Measurements from ENCODE around the gene EAF2.

EAF2 gene

DNA sequence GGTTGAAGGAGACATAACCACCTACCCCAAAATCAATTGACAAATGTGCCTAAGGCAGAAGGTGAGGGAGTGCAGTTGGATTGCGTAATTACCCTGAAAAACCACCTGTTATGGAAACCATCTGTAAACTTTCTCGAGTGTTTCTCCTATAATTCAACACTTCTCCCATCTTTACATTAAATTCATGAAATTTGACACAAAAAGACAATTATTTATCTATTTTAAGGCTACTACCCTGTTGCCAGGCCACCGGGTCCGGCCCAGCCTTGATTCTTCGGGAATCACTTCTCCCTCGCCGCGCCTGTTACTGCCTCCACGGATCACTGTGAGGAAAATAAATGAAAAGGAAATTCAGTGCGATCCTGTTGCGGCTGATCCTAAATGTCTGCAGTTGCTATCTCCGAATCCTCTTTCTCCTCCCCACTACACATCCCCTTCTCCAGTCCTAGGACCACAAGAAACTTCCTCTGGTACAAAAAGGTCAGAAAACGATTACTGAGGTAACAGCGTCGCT is 795 bp upstream of the EAF2 start:
- TF ChIP-seq, protein P1, sequence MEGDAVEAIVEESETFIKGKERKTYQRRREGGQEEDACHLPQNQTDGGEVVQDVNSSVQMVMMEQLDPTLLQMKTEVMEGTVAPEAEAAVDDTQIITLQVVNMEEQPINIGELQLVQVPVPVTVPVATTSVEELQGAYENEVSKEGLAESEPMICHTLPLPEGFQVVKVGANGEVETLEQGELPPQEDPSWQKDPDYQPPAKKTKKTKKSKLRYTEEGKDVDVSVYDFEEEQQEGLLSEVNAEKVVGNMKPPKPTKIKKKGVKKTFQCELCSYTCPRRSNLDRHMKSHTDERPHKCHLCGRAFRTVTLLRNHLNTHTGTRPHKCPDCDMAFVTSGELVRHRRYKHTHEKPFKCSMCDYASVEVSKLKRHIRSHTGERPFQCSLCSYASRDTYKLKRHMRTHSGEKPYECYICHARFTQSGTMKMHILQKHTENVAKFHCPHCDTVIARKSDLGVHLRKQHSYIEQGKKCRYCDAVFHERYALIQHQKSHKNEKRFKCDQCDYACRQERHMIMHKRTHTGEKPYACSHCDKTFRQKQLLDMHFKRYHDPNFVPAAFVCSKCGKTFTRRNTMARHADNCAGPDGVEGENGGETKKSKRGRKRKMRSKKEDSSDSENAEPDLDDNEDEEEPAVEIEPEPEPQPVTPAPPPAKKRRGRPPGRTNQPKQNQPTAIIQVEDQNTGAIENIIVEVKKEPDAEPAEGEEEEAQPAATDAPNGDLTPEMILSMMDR (IDR thresholded peaks at IDR 0.05) = no peak
- TF ChIP-seq ZFX (IDR thresholded peaks at IDR 0.05; ENCODE audit: borderline replicate concordance) = no peak
- peak overlapping the region; percentile 53 for H3K27ac ChIP-seq

DNA sequence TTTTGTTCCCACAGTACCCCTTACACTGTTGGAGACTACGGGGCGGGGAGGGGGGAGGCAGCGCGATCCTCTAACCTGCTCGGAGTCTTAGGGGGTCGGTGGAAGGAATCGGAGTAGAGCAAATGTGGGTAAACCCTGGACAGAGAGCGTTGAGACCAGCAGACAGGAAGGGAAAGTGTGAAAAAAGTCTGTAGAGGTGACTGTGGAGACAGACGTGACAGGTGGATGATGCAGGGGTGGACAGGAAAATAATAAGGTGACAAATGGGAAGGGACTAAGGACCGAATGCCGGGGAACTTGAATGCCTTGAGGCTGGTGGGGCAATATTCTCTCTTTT is 424 bp downstream of the EAF2 start:
- peak overlapping the region; percentile 53; the same call in 1 of the 2 replicates for H3K27ac ChIP-seq
- no peak for TF ChIP-seq ZFX (IDR thresholded peaks at IDR 0.05; ENCODE audit: borderline replicate concordance)
- TF ChIP-seq, protein P1 (IDR thresholded peaks at IDR 0.05) = no peak

DNA sequence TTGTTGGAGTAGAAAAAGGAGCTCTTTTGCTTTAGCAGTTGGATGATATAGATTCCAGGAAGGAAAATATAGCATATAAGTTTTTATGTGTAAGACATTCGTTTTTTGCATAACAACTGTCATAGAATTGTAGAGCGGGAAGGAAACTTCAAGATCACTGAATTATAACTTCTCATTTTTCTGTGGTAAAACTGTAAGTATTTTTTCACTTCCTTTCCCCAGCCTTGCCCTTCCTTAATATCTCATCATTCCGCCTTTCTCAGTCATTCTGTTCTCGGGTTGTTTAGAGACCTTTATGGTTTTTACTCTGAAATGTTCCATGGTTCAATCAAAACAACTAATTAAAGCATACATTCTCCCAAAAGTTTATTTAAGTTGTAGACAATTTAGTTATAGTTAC is 1.1 kb downstream of the EAF2 start:
- H3K27ac ChIP-seq = no peak overlapping the region
- TF ChIP-seq ZFX (IDR thresholded peaks at IDR 0.05; ENCODE audit: borderline replicate concordance) = no peak
- TF ChIP-seq, protein P1 (IDR thresholded peaks at IDR 0.05) = no peak

DNA sequence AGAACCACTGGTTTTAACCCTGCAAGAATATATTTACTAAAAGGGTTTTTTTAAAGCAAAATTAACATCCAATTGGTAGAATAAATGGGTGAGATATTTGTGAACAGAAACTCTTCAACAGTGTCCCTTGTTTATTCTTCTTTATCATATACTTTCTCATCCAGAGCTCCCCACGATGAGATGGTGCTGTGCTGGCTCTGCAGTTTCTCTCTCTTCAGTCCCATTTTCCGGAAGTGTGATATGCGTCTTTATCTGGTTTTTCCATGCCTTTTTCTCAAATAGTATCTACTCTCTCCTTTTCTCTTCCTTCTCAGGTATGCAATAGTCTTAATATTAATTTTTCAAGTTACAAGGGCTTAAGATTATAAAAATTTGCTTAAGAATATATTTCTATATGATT is 1.5 kb downstream of the EAF2 start:
- no peak overlapping the region for H3K27ac ChIP-seq
- TF ChIP-seq, protein P1 (IDR thresholded peaks at IDR 0.05) = no peak
- TF ChIP-seq ZFX (IDR thresholded peaks at IDR 0.05; ENCODE audit: borderline replicate concordance) = no peak

DNA sequence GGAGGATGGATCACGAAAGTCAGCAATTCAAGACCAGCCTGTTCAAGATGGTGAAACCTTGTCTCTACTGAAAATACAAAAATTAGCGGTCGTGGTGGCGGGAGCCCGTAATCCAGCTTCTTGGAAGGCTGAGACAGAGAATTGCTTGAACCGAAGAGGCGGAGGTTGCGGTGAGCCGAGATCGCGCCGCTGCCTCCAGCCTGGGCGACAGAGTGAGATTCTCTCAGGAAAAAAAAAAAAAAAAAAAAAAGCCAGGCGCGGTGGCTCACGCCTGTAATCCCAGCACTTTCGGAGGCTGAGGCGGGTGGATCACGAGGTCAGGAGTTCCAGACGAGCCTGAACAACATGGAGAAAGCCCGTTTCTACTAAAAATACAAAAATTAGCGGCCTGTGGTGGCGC is 5.0 kb downstream of the EAF2 start:
- H3K27ac ChIP-seq = no peak overlapping the region
- TF ChIP-seq, protein P1 (IDR thresholded peaks at IDR 0.05) = no peak
- TF ChIP-seq ZFX (IDR thresholded peaks at IDR 0.05; ENCODE audit: borderline replicate concordance) = no peak

DNA sequence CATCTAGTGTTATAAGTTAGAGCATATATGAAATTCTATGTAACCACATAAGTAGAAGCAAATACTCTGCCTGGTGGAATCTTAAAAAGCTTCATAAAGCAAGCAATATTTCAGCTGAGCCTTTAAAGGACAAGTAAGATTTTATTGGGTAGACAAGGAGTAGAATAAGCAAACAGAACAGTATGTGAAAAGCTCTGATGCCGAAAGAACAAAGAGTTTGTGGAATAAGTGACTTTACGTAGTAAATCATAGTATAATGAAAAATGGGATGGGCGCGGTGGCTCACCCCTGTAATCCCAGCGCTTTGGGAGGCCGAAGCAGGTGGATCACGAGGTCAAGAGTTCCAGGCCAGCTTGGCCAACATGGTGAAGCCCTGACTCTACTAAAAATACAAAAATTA is 9.9 kb downstream of the EAF2 start:
- H3K27ac ChIP-seq = no peak overlapping the region
- TF ChIP-seq ZFX (IDR thresholded peaks at IDR 0.05; ENCODE audit: borderline replicate concordance) = no peak
- TF ChIP-seq, protein P1 (IDR thresholded peaks at IDR 0.05) = no peak

DNA sequence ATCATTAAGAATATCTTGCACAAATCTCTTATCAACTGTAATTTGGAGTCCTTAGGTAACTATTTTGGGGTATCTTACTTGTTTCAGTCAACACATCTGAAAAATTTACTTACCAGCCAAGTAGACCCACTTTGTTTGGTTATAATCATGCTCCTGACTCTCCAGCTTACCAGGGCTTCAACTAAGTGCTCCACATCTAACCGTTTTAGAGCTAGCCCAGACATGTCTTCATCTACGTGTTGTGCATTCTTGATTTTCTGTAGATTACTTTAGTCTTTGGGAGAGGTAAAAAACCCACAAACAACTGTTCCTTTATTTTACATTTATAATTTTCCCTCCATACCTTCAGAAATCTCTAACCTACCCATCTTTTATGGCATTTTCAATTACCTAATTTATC is 17.2 kb downstream of the EAF2 start:
- H3K27ac ChIP-seq = no peak overlapping the region
- TF ChIP-seq, protein P1 (IDR thresholded peaks at IDR 0.05) = no peak
- no peak for TF ChIP-seq ZFX (IDR thresholded peaks at IDR 0.05; ENCODE audit: borderline replicate concordance)
